HFF-Myc (cell line): ENCODE results near the gene SPATA31E1.
"Not testable (repeated sequence)": the region's sequence is repeated elsewhere in the genome, so short reads cannot be mapped to it uniquely, and the experiment has no call there.

ENCODE experiments used
- DNase-seq: peaks from one replicate; pipeline ENCODE4 v3.0.0-alpha.2; 2011; ENCODE audit warnings: low read depth; ENCODE audit errors: extremely low read depth
- H3K4me3 ChIP-seq: replicated peaks from 2 replicates; pipeline ENCODE4 v1.5.1; 2011; ENCODE audit warnings: low read depth, mild to moderate bottlenecking, control low read depth, low read length

Gene SPATA31E1

GRCh38 chr9:87924851-87925250 is 42.2 kb downstream of the SPATA31E1 start:
- not testable (repeated sequence) for DNase-seq, H3K4me3 ChIP-seq

- H3K4me3 ChIP-seq, DNase-seq: not testable (repeated sequence)
These were observed 46.5 kb downstream of the SPATA31E1 start for GRCh38 chr9:87929152-87929551.

GRCh38 chr9:87934444-87934843 is 51.8 kb downstream of the SPATA31E1 start:
- H3K4me3 ChIP-seq, DNase-seq: not testable (repeated sequence)

GRCh38 chr9:87937352-87937751 is 54.7 kb downstream of the SPATA31E1 start:
- not testable (repeated sequence) for H3K4me3 ChIP-seq, DNase-seq

GRCh38 chr9:87937918-87938317 is 55.2 kb downstream of the SPATA31E1 start:
- not testable (repeated sequence) for DNase-seq, H3K4me3 ChIP-seq

GRCh38 chr9:87938336-87938735 is 55.7 kb downstream of the SPATA31E1 start:
- not testable (repeated sequence) for H3K4me3 ChIP-seq, DNase-seq
